Measurements from ENCODE around the gene OAS3. TPM values are rescaled to one million over a fixed set of nuclear protein-coding genes. Genes with fewer than 3 reads are reported as not detected.

Gene OAS3
- total RNA-seq, 1 experiment from 2014 or later = 29.5 TPM

DNA sequence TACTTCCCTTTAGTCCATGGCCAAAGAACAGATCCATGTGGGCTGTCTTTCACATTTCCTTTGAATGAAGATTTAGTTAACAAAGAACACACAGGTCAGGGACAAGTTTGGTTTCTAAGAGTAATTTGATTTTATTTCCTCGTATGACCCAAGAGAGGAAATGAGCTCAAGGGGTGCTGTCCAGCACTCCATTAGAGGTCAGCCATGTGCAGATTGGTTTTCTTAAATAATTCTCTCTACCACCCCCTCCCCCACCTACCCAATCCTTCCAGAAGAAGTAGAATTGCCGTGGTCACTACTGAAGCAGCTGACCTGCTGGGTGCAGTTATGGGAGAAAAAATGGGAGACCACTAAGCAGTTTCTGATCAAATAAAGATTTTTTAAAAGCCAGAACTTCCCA, 45.4 kb upstream of the OAS3 start:
- no peaks in the 10 kb centered on the region for H3K79me2 ChIP-seq (ENCODE audit: insufficient read depth, low read length)
- H4K20me1 ChIP-seq (ENCODE audit: insufficient read depth) = no peaks in the 10 kb centered on the region
- no peaks in the 10 kb centered on the region for H3K9me2 ChIP-seq (ENCODE audit: insufficient read depth)
- ChIA-PET POLR2A (no interaction called here), RAD21 (ENCODE audit: low non-redundant PET in 1 of 2, low total read pairs in 2 of 2, uncharacterized antibody in 2 of 2, unreplicated experiment in 2 of 2) (no interaction called here), CTCF (no interaction called here)
- H2AFZ ChIP-seq (ENCODE audit: low read depth, low read length, poor library complexity, severe bottlenecking) = no peak overlapping the region
- DNase-seq (ENCODE audit: low read depth, low spot score) = no peak
- no peak overlapping the region for H3K4me3 ChIP-seq (replicated peaks in 1 of 2; ENCODE audit: low read depth in 1 of 2, low read length in 2 of 2)
- BruUV-seq (replicated peaks) = no TSS peak
- intact Hi-C loops (cut with micrococcal nuclease) = no loop called here
- H3K9me3 ChIP-seq (ENCODE audit: control insufficient read depth in 1 of 2, insufficient read depth in 1 of 2, low read depth in 1 of 2, low read length in 2 of 2) = no peaks in the 10 kb centered on the region
- ATAC-seq = no peak
- no peak overlapping the region for H3K27ac ChIP-seq (ENCODE audit: low read depth, low read length)
- no peaks in the 10 kb centered on the region for H3K36me3 ChIP-seq (ENCODE audit: control insufficient read depth in 1 of 2, insufficient read depth in 2 of 2, low read length in 2 of 2)
- peaks cover 44% of the 10 kb centered on the region for H3K27me3 ChIP-seq (ENCODE audit: insufficient read depth, low read length)
- H3K4me2 ChIP-seq (ENCODE audit: low read length) = no peak overlapping the region
- H3K9ac ChIP-seq (ENCODE audit: low read length) = no peak overlapping the region
- no peaks in the 10 kb centered on the region for H3K4me1 ChIP-seq (ENCODE audit: control insufficient read depth in 1 of 2, insufficient read depth in 2 of 2, low read length in 2 of 2)
- no peak for TF ChIP-seq EZH2phosphoT487 (IDR thresholded peaks at IDR 0.05; ENCODE audit: borderline replicate concordance)
- TF ChIP-seq, protein P1, sequence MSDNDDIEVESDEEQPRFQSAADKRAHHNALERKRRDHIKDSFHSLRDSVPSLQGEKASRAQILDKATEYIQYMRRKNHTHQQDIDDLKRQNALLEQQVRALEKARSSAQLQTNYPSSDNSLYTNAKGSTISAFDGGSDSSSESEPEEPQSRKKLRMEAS (IDR thresholded peaks at IDR 0.05) = no peak
- TF ChIP-seq, protein P2, sequence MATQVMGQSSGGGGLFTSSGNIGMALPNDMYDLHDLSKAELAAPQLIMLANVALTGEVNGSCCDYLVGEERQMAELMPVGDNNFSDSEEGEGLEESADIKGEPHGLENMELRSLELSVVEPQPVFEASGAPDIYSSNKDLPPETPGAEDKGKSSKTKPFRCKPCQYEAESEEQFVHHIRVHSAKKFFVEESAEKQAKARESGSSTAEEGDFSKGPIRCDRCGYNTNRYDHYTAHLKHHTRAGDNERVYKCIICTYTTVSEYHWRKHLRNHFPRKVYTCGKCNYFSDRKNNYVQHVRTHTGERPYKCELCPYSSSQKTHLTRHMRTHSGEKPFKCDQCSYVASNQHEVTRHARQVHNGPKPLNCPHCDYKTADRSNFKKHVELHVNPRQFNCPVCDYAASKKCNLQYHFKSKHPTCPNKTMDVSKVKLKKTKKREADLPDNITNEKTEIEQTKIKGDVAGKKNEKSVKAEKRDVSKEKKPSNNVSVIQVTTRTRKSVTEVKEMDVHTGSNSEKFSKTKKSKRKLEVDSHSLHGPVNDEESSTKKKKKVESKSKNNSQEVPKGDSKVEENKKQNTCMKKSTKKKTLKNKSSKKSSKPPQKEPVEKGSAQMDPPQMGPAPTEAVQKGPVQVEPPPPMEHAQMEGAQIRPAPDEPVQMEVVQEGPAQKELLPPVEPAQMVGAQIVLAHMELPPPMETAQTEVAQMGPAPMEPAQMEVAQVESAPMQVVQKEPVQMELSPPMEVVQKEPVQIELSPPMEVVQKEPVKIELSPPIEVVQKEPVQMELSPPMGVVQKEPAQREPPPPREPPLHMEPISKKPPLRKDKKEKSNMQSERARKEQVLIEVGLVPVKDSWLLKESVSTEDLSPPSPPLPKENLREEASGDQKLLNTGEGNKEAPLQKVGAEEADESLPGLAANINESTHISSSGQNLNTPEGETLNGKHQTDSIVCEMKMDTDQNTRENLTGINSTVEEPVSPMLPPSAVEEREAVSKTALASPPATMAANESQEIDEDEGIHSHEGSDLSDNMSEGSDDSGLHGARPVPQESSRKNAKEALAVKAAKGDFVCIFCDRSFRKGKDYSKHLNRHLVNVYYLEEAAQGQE (IDR thresholded peaks at IDR 0.05; ENCODE audit: low read depth) = peak; percentile 45

DNA sequence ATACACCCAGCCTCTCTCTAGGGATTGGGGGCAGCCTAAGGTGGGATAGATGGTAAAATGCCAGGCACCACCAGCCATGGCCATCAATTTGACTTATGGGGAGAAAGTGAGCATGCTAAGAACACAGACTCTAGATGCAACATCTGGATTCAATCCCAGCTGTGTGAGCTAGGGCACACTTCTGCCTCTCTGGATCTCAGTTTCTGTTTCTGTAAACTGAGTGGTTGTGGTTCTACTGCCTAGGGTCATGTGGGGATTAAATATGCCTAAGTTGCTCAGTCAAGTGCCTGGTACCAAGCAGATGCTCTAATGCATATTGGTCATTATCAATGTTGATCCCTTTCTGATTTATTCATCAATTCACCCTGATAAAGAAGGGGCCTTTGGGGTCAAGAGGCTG, 44.1 kb upstream of the OAS3 start:
- ChIA-PET RAD21 (ENCODE audit: low non-redundant PET in 1 of 2, low total read pairs in 2 of 2, uncharacterized antibody in 2 of 2, unreplicated experiment in 2 of 2) (no interaction called here), POLR2A (no interaction called here)

More for the DNA sequence above, 44.1 kb upstream of the OAS3 start:
- DNase-seq (ENCODE audit: low read depth, low spot score) = no peak
- no peak overlapping the region for H2AFZ ChIP-seq (ENCODE audit: low read depth, low read length, poor library complexity, severe bottlenecking)
- H3K27ac ChIP-seq (ENCODE audit: low read depth, low read length) = no peak overlapping the region
- CTCF ChIA-PET = no interaction called here
- no TSS peak for BruUV-seq (replicated peaks)
- no peak for ATAC-seq
- H3K9me3 ChIP-seq (ENCODE audit: control insufficient read depth in 1 of 2, insufficient read depth in 1 of 2, low read depth in 1 of 2, low read length in 2 of 2) = no peaks in the 10 kb centered on the region
- H3K36me3 ChIP-seq (ENCODE audit: control insufficient read depth in 1 of 2, insufficient read depth in 2 of 2, low read length in 2 of 2) = no peaks in the 10 kb centered on the region
- intact Hi-C loops (cut with micrococcal nuclease) = no loop called here
- no peaks in the 10 kb centered on the region for H3K79me2 ChIP-seq (ENCODE audit: insufficient read depth, low read length)
- H3K27me3 ChIP-seq (ENCODE audit: insufficient read depth, low read length) = peaks cover 44% of the 10 kb centered on the region
- TF ChIP-seq, protein P3, sequence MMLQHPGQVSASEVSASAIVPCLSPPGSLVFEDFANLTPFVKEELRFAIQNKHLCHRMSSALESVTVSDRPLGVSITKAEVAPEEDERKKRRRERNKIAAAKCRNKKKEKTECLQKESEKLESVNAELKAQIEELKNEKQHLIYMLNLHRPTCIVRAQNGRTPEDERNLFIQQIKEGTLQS (IDR thresholded peaks at IDR 0.05) = no peak
- no peak for TF ChIP-seq CEBPB (IDR thresholded peaks at IDR 0.05; ENCODE audit: low read depth)
- TF ChIP-seq POLR2A (IDR thresholded peaks at IDR 0.05; ENCODE audit: borderline replicate concordance, extremely low read depth, insufficient read depth, insufficient read length) = no peak
- TF ChIP-seq JUND (IDR thresholded peaks at IDR 0.05) = no peak
- no peak for TF ChIP-seq SIN3A (IDR thresholded peaks at IDR 0.05; ENCODE audit: low read depth)
- TF ChIP-seq ZFX (IDR thresholded peaks at IDR 0.05) = no peak
- no peak for TF ChIP-seq YY1 (IDR thresholded peaks at IDR 0.05; ENCODE audit: extremely low read depth, insufficient replicate concordance, low read depth, low read length)
- no peak for TF ChIP-seq TCF7L2 (IDR thresholded peaks at IDR 0.05; ENCODE audit: borderline replicate concordance, extremely low read depth, insufficient read depth, insufficient read length)
- no peak for TF ChIP-seq EZH2 (IDR thresholded peaks at IDR 0.05)
- no peak for TF ChIP-seq CBX3 (IDR thresholded peaks at IDR 0.05; ENCODE audit: low read depth)
- TF ChIP-seq, protein P1 (IDR thresholded peaks at IDR 0.05) = no peak
- no peak overlapping the region for H3K4me2 ChIP-seq (ENCODE audit: low read length)
- no peak overlapping the region for H3K9ac ChIP-seq (ENCODE audit: low read length)
- H3K9me2 ChIP-seq (ENCODE audit: insufficient read depth) = no peaks in the 10 kb centered on the region
- no peak overlapping the region for H3K4me3 ChIP-seq (replicated peaks in 1 of 2; ENCODE audit: low read depth in 1 of 2, low read length in 2 of 2)
- H3K4me1 ChIP-seq (ENCODE audit: control insufficient read depth in 1 of 2, insufficient read depth in 2 of 2, low read length in 2 of 2) = no peaks in the 10 kb centered on the region
- H4K20me1 ChIP-seq (ENCODE audit: insufficient read depth) = no peaks in the 10 kb centered on the region
